GM12878 (cell line): ENCODE measurements around the gene CXCL12.

Experiments used
- CREB1 ChIP-seq: IDR thresholded peaks from 2 replicates; pipeline ENCODE4 v1.6.1; 2012; ENCODE audit warnings: low read depth, mild to moderate bottlenecking, inconsistent platforms
- CREM ChIP-seq: IDR thresholded peaks from 2 replicates; pipeline ENCODE4 v1.6.1; 2014; ENCODE audit warnings: antibody characterized with exemption, low read depth
- EED ChIP-seq: sonication (generic); IDR thresholded peaks from 2 replicates; pipeline ENCODE4 v1.6.1; 2016; ENCODE audit warnings: antibody characterized with exemption, low read depth
- EZH2 ChIP-seq: IDR thresholded peaks from 2 replicates; pipeline ENCODE4 v1.6.1; 2012; ENCODE audit warnings: low read depth, mild to moderate bottlenecking, control low read depth, inconsistent platforms, low read length, borderline replicate concordance; ENCODE audit not compliant: control insufficient read depth
- POLR2A ChIP-seq: IDR thresholded peaks from 2 replicates; pipeline ENCODE4 v1.6.1; 2011; ENCODE audit warnings: low read depth, mild to moderate bottlenecking, low read length
- SREBF1 ChIP-seq: IDR thresholded peaks from 2 replicates; pipeline ENCODE4 v1.6.1; 2012; ENCODE audit warnings: mild to moderate bottlenecking, low read length
- STAT3 ChIP-seq: IDR thresholded peaks from 2 replicates; pipeline ENCODE4 v1.6.1; 2011; ENCODE audit warnings: low read depth, low read length, improper control_type of control experiment
- TF ChIP-seq, protein P1 (sequence below), 3 experiments: IDR thresholded peaks in 2 of 3; conservative IDR thresholded peaks in 1 of 3; 2 replicates each; pipeline ENCODE4 v1.5.1; 2011; ENCODE audit warnings: low read depth in 3 of 3, low read length in 3 of 3, mild to moderate bottlenecking in 3 of 3, control low read depth in 2 of 3, moderate library complexity in 2 of 3, inconsistent platforms in 1 of 3, mixed read lengths in 1 of 3; ENCODE audit not compliant: control insufficient read depth in 2 of 3, insufficient read depth in 1 of 3; ENCODE audit errors: extremely low read depth in 1 of 3
- TF ChIP-seq, protein P2 (sequence below): IDR thresholded peaks from 2 replicates; pipeline ENCODE4 v1.6.1; 2012; ENCODE audit warnings: mild to moderate bottlenecking, low read depth, low read length
- TF ChIP-seq, protein P3 (sequence below): IDR thresholded peaks from 2 replicates; pipeline ENCODE4 v1.6.1; 2012; ENCODE audit warnings: low read depth, low read length, improper control_type of control experiment

DNA sequence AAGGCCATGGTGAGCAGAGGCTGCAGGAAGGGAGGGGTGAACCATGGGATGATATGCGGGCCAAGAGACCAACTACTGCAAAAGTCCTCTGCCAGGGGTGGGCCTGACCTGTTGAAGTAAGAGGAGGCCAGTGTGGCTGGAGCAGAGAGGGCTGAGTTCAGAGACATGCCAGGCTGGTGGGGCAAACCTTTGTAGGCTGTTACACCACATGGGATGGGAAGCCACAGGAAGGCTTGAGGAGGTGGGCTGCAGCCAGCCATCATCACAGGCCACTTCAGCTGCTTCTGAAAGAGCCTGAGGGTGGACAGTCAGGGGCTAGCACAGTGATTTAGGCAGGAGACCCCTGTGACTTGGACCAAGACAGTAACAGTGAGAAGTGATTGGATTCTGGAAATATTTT lies 20.3 kb downstream of the CXCL12 start:
- TF ChIP-seq CREM (no peak), EED (no peak), EZH2 (no peak), STAT3 (no peak), SREBF1 (no peak), CREB1 (no peak), POLR2A (no peak)
- TF ChIP-seq, protein P1, sequence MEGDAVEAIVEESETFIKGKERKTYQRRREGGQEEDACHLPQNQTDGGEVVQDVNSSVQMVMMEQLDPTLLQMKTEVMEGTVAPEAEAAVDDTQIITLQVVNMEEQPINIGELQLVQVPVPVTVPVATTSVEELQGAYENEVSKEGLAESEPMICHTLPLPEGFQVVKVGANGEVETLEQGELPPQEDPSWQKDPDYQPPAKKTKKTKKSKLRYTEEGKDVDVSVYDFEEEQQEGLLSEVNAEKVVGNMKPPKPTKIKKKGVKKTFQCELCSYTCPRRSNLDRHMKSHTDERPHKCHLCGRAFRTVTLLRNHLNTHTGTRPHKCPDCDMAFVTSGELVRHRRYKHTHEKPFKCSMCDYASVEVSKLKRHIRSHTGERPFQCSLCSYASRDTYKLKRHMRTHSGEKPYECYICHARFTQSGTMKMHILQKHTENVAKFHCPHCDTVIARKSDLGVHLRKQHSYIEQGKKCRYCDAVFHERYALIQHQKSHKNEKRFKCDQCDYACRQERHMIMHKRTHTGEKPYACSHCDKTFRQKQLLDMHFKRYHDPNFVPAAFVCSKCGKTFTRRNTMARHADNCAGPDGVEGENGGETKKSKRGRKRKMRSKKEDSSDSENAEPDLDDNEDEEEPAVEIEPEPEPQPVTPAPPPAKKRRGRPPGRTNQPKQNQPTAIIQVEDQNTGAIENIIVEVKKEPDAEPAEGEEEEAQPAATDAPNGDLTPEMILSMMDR (IDR thresholded peaks at IDR 0.05 in 2 of 3, conservative IDR thresholded peaks at IDR 0.05 in 1 of 3; ENCODE audit: control insufficient read depth in 2 of 3, extremely low read depth in 1 of 3, insufficient read depth in 1 of 3, low read depth in 3 of 3, low read length in 3 of 3) = no peak
- TF ChIP-seq, protein P2, sequence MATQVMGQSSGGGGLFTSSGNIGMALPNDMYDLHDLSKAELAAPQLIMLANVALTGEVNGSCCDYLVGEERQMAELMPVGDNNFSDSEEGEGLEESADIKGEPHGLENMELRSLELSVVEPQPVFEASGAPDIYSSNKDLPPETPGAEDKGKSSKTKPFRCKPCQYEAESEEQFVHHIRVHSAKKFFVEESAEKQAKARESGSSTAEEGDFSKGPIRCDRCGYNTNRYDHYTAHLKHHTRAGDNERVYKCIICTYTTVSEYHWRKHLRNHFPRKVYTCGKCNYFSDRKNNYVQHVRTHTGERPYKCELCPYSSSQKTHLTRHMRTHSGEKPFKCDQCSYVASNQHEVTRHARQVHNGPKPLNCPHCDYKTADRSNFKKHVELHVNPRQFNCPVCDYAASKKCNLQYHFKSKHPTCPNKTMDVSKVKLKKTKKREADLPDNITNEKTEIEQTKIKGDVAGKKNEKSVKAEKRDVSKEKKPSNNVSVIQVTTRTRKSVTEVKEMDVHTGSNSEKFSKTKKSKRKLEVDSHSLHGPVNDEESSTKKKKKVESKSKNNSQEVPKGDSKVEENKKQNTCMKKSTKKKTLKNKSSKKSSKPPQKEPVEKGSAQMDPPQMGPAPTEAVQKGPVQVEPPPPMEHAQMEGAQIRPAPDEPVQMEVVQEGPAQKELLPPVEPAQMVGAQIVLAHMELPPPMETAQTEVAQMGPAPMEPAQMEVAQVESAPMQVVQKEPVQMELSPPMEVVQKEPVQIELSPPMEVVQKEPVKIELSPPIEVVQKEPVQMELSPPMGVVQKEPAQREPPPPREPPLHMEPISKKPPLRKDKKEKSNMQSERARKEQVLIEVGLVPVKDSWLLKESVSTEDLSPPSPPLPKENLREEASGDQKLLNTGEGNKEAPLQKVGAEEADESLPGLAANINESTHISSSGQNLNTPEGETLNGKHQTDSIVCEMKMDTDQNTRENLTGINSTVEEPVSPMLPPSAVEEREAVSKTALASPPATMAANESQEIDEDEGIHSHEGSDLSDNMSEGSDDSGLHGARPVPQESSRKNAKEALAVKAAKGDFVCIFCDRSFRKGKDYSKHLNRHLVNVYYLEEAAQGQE = no peak
- TF ChIP-seq, protein P3, sequence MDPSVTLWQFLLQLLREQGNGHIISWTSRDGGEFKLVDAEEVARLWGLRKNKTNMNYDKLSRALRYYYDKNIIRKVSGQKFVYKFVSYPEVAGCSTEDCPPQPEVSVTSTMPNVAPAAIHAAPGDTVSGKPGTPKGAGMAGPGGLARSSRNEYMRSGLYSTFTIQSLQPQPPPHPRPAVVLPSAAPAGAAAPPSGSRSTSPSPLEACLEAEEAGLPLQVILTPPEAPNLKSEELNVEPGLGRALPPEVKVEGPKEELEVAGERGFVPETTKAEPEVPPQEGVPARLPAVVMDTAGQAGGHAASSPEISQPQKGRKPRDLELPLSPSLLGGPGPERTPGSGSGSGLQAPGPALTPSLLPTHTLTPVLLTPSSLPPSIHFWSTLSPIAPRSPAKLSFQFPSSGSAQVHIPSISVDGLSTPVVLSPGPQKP = no peak
